GM15510 (cell line): ENCODE measurements around the gene TMEM198.

ENCODE experiments used
- POLR2A ChIP-seq: IDR thresholded peaks from 3 replicates; pipeline ENCODE4 v1.6.1; 2011; ENCODE audit warnings: borderline replicate concordance; ENCODE audit not compliant: insufficient read length; ENCODE audit errors: extremely low read depth

TMEM198 gene

GRCh38 chr2:219544567-219544966, 739 bp downstream of the TMEM198 start:
- TF ChIP-seq POLR2A = no peak

- TF ChIP-seq POLR2A = no peak
These were observed 1.6 kb downstream of the TMEM198 start for GRCh38 chr2:219545295-219545942.

GRCh38 chr2:219545943-219546352, 2.1 kb downstream of the TMEM198 start:
- no peak for TF ChIP-seq POLR2A

GRCh38 chr2:219547621-219548020, 3.8 kb downstream of the TMEM198 start:
- no peak for TF ChIP-seq POLR2A

- TF ChIP-seq POLR2A = no peak
These were observed 5.2 kb downstream of the TMEM198 start for GRCh38 chr2:219548990-219549389.

GRCh38 chr2:219549619-219550018, 5.8 kb downstream of the TMEM198 start:
- no peak for TF ChIP-seq POLR2A

GRCh38 chr2:219551441-219552381, 7.9 kb downstream of the TMEM198 start:
- no peak for TF ChIP-seq POLR2A

GRCh38 chr2:219552382-219553167, 8.7 kb downstream of the TMEM198 start:
- TF ChIP-seq POLR2A = no peak

GRCh38 chr2:219553168-219553417, 9.3 kb downstream of the TMEM198 start:
- no peak for TF ChIP-seq POLR2A

GRCh38 chr2:219553463-219553963, 9.7 kb downstream of the TMEM198 start:
- no peak for TF ChIP-seq POLR2A

GRCh38 chr2:219554350-219554749, 10.5 kb downstream of the TMEM198 start:
- TF ChIP-seq POLR2A = no peak

- no peak for TF ChIP-seq POLR2A
These were observed 12.1 kb downstream of the TMEM198 start for GRCh38 chr2:219555956-219556355.

- TF ChIP-seq POLR2A = no peak
These were observed 12.6 kb downstream of the TMEM198 start for GRCh38 chr2:219556413-219556812.

- no peak for TF ChIP-seq POLR2A
These were observed 13.5 kb downstream of the TMEM198 start for GRCh38 chr2:219557320-219557719.
